GM12874 (cell line): ENCODE data around the gene TMEM245.

ENCODE experiments used
- CTCF ChIP-seq: IDR thresholded peaks from 2 replicates; pipeline ENCODE4 v1.5.1; 2011; ENCODE audit warnings: low read depth, mild to moderate bottlenecking, control low read depth, low read length, moderate library complexity; ENCODE audit not compliant: insufficient read depth

The TMEM245 gene

GRCh38 chr9:109012876-109013678 is 106.7 kb downstream of the TMEM245 start, which contains the start of gene CTNNAL1:
Gene CTNNAL1 (minus strand): TSS chr9:109013499. CDS start chr9:109013442, 57 bp downstream.
- no peak for TF ChIP-seq CTCF

GRCh38 chr9:109012009-109012875 is 107.5 kb downstream of the TMEM245 start:
- no peak for TF ChIP-seq CTCF

- TF ChIP-seq CTCF = no peak
Observed at GRCh38 chr9:109011231-109011671, 108.5 kb downstream of the TMEM245 start.

GRCh38 chr9:109010746-109011145 is 109.0 kb downstream of the TMEM245 start:
- TF ChIP-seq CTCF = no peak

- no peak for TF ChIP-seq CTCF
Observed at GRCh38 chr9:109005678-109006077, 114.1 kb downstream of the TMEM245 start.

- TF ChIP-seq CTCF = no peak
Observed at GRCh38 chr9:109003116-109003515, 116.6 kb downstream of the TMEM245 start.

- no peak for TF ChIP-seq CTCF
Observed at GRCh38 chr9:109002141-109002540, 117.6 kb downstream of the TMEM245 start.
